NCI-H460 (cell line): ENCODE results near the gene TMEM212. TPM values are rescaled to one million over a fixed set of nuclear protein-coding genes. Genes with fewer than 3 reads are reported as not detected.
"Not testable (repeated sequence)": the region's sequence is repeated elsewhere in the genome, so short reads cannot be mapped to it uniquely, and the experiment has no call there.

Experiments used
- DNase-seq: peaks from one replicate; pipeline ENCODE4 v3.0.0-alpha.2; 2016; ENCODE audit warnings: low read depth; ENCODE audit errors: extremely low read depth
- total RNA-seq: library from RNA; depleted of rRNA; stranded (reverse); fragments of >200 nt; shearing (Covaris generic); gene quantifications from 2 replicates; pipeline ENCODE4 v1.2.3, GENCODE V29; 2014

Gene TMEM212
- total RNA-seq, 1 experiment from 2014 or later = not detected

DNA sequence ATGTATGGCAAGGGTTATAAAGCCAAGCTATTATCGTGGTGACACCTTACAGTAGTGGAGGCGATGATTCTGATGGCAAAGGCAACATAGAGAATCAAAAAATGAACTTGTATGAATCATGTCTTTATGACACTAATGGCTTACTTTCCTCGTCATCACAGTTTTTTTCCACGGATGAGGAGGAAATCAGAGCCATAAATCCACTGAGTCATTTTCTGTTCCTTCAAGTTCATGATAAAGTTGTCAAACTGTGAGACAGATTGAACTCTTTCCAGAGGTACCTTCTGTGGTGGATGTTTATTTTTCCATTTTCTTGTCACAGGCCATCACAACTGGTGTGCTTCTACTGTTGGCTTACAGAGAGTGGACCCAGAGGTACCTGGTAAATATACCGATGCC is 8.5 kb downstream of the TMEM212 start:
- DNase-seq = no peak

DNA sequence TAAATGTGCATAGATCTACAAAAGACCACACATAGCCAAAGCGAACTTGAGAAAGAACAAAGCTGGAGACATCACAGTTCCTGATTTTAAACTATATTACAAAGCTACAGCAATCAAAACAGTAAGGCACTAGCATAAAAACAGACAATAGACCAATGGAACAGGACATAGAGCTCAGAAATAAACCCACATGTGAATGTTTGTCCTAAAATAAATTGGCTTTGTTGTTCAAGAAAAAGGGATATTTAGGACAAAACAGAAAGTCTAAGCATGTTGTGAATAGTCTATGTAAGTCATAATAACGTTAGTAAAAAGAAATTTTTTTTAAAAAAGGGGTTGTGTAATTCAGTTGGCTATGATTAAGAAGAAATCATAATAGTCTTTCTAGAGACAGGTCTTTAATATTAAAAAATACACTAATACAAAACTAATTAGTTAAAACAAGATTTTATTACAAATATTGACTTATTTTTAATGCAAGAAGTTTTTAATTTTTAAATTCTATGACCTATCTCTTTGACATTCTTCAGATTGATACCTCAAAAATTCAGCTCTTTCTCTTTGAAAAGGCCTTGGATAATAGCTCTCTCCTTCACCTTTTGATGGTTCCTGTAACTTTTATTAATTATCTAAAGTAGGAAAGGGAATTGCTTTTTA is 11.6 kb downstream of the TMEM212 start:
- DNase-seq = no peak

DNA sequence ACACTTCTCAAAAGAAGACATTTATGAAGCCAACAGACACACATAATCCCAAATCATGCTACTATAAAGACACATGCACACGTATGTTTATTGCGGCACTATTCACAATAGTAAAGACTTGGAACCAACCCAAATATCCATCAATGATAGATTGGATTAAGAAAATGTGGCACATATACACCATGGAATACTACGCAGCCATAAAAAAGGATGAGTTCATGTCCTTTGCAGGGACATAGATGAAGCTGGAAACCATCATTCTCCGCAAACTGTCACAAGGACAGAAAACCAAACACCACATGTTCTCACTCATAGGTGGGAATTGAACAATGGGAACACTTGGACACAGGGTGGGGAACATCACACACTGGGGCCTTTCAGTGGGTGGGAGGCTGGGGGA is 15.6 kb downstream of the TMEM212 start:
- DNase-seq = not testable (repeated sequence)

DNA sequence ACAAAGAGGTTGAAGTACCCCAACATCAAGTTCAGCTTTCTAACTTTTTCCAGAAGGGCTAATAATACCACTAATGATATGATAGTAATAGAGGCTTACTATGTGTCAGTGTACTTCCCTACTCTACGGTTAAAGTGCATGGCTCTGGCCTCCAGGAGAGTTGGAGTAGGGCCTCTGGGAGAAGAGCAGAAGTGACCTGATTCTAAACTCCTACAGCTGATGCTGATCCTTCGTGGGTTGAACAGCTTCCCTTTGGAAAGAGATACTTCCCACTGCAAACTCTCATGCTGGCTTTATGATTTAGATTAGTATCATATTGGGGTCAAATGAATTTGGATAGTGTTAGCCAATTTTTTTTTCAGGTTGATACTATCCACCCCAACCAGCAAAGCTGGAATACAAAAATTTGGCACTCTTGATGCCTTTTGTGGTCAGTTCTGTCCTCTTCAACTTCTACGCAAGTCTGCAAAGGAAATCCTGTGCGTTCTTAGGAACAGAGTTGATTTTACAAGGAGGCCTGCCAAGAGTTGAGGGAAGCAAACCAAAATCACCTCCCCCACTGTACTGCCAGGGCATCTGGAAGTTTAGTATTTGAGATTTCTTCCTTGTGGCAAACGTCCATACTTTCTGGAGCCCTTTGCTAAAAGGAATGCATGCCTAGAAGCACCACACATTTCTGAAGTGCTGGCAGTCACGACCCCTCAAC is 17.8 kb downstream of the TMEM212 start:
- DNase-seq = no peak

DNA sequence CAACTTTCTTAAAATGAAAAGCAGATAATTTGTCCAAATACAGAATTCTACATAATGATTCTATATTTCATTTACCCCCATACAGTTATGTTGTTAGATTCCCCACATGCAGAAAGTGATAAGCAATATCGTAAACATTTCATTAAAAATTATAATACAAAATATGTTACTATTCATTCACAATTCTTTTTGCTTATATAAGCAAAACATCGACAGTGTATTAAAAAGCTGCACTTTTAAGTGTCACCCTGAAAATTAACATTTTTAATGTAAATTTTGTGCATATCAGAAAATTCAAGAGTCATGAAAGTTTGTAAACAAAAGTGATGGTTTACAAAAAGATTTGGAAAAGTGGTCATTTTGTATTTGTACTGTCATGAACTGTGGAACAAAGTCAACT is 19.2 kb downstream of the TMEM212 start:
- no peak for DNase-seq

DNA sequence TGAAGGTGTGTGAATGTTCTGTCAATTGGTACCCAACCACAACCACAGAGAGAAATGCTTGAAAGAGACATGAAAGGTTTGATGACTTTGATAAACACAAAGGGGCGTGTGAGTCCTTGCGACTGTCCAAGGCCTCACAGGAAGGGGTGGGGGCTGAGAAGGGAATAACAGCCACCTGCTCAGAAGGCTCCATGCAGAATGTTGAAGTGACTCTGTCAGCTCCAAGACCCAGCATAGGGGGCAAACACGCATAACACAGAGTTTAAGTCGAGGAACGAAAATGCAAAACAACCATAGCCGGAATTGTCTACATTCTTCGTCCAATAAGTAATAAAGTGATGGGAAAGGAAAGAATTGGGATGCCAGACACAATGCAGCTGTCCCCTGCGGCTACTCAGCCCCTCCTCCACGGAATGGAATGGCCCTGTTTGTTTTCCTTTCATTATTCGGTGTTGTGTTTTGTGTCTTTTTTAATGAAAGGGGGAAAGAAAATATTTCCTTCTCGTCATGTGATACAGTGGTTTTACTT is 19.9 kb downstream of the TMEM212 start:
- DNase-seq = no peak

DNA sequence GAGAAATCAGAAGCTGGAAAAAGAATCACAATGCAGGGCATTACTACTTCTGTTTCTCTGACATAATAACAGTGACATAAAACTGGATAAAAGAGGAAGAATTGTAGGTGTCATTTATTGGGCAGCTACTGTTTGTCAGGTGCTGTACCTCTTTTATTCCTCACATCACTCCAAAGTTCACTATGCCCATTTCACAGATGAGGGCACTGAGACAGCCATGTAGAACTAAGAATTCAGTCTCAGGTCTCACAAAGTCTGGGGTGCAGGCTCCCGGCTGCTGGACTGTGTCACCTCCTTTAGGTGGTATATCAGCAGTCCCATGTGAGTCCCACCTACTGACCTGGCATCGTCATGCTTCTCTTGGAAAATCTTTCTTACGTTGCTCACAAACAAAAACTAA is 20.8 kb downstream of the TMEM212 start:
- DNase-seq = no peak

DNA sequence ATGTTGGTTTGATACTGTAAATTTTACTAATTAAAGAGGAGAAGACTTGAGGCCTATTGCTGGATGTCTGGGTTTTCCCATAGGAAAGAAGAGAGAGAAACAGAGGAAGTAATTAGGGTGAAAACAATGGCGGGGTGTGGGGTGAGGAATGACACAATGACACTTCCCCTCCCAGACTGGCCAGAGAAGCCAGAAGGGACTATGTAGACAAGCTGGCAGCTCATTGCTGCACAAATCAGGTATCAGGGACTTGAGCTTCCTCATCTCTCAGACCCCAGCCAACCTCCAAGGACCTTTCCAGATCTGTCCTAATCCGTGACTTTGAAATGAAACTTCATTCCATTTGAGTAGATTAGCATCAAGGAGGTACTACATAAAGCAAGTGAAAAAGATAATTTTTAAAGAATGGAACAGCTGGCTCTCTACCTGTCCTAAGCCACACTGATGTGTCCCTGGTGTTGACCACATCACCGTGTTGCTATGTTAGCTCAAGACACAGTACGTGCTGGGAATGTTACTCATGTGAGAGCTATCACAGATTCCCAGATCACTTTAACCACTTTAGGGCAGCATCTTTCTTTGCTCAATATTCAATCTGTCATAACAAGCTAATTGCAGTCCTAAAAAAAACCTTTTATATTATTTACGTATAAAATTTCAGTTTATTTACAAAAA is 22.2 kb downstream of the TMEM212 start:
- DNase-seq = no peak

DNA sequence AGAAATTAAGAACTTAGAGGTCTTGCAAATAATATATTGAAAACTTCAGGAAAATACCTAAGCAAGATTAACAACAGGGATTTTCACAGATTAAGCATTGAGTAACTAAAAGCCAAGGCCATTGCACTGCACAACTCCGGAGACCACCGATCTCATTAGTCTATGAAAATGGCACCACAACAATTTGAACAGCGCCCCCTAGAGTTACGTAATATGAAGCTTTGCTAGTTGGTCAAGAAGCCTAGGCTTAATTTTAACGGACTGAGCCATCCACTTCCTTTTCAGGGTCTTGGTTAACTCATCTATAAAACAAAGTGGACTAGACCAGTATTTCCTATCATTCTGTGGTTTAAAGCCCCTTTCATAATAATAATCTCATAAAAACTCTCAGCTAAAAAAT is 24.8 kb downstream of the TMEM212 start:
- no peak for DNase-seq

DNA sequence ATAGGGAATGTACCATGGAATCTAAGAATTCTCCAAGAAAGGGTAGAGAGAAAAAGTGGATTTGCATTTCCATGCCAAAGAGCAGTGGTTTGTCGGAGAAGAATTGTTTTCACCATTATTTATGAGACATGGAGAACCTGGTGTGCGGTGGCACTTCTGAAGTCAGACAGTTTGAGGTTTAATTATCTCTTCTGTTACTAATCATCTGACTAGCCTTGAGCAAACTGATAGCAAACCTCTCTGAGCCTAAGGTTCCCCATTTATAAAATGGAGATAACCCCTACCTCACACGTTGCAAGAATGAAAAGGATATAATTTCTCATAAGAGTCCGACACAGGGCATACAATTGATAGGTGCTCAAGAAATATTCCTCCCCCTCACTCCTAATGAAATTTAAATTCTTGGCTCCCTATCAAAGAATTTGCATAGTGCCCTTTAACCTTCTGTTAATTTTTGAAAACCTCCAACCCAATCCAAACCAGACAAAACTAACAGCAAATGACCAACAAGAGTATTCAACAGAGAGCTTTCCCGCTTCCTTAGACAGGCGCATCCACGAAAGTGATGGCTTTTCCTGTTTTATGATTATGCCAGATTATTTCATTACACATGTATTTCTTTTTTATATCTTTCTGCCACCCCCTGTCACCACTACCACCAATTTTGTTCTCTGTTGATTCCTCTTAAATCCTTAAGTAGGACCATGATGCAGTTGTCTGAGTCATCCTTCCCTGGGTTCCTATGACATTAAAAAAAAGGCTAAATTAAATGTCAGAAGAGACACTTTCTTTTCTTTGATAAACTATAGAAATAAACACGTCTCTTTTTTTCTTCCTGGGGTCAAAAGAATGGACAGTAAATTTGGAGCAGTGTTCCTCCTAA is 28.5 kb downstream of the TMEM212 start:
- DNase-seq = no peak

DNA sequence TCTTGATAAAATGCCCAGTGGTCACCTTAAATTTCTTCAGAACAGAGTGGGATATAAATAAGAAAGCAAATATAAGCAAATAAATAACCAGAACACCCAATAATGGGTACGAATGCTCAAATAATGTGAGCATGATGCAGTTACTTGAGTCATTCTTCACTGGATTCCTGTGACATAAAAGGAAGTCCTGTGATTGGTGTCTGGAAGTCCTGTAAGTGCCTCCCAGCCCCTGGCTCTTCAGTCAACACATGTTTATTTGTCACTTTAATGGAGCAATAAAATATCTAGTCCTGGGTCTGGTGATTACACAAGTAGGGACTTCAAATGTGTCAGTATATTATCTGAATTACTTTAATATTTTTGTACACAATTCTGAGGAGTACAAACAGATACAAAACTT is 30.4 kb downstream of the TMEM212 start:
- peak; percentile 60 for DNase-seq

DNA sequence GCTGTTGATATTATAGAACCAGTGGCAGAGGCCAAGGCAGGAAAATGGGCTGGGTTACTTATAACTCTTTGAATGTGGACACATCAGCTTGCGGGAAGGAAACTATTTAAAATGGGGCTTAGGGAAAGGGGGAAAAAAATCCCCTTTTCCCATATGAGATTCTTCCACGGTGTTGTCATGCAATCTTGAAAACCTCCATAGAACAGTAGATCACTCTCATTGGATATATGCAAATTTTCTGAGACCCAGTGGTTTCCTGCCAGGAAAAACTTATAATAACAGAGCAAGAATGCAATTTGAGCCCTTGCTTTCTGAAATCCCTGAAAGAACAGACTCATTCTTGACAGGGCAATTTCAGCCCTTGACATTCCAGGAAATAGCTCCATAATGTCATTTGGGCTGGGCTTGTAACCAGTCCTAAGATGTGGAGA is 31.1 kb downstream of the TMEM212 start:
- peak; percentile 78 for DNase-seq

DNA sequence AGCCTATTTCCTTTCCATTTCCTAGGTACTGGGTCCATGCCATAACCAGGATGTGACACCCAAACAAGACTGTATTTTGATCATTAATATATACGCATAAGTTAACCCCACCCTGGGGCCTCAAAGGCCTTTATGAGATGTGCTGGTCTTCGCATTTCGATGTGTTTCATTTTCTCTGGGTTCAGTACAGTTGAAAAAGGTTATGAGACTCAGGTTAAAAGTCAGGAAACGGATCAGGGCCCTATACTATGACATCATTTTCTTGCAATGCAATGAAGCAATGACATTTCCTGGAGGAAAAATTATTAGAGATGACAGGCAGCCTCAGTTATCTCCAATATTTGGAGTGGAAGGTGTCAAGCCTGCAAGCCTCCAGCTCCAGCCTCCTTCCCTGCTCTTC is 31.7 kb downstream of the TMEM212 start:
- DNase-seq = peak; percentile 75

DNA sequence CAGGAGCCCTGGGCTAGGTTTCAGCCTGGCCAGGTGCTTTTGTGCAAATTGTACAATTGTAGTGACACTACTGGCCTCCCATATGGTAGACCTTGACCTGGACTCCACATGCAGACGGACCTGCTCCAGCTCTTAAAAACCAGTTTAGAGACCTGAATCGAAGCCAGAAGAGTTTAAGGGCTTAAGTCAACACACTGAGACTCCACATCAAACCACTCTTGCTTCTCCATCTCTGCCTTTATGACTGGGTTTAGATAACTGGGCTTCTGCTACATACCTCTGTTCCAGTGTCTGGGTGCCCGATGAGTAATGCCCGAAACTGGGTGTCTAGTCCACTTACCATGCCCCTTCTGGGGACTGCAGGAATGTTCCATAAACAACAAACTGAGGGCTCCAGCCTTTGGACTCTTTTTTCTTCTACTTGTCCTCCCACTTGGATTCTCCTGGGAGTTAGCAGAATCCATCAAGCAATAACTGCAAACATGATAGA is 32.8 kb downstream of the TMEM212 start:
- DNase-seq = no peak

DNA sequence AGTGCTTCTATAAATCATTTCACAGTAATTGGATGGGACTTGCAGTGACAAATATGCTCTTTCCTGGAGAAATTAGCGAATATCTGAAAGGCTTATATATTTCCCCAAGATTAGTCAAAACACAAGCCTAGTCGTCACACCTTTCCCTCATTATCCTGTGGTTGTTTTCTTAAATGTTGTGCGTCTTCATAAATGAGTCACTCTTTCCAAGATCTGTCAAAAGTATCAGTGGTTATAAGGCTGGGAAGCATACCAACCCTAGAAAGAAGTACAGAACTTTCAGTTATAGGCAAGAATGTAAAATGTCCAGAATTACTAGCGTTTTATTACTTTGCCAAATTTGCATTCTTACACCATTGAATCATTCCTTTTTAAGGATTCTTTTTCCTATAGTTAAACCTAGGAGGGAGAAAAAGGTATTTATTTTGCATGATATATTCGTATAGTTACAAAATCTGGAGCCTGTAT is 33.6 kb downstream of the TMEM212 start:
- peak; percentile 47 for DNase-seq

DNA sequence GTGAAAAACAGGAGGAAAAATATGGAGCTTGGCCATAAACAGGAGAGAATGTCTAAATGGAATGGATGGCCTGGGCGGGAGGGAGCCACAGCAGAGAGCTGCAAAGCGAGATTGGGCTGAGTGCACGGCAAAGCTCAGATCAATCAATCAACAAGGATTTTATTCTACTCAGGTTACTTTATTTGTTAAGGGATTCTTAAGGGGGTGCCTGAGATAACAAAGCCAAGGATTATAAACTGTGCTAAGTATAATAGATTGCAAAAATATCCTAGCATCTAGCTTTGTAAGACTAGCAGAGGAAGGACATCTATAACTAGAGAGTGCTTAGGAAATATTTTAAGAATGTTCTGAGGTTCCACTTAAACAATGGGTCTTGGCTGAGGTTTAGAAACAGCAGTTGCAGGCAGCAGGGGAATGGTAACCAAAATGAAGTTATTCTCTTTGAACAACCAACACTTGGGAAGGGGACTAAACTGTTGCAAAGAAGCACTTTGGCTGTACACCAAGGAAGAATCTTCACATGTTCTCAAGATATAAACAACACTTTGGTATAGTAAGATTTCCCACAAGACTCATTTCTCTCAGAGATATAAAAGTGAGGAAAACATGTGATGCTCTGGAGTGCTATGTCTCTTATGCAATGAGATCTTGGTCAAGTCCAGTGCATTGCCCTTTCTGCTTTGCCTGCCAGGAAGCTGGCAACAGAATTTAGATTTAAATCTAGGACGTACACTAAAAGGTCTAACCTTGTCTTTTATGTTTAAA is 35.5 kb downstream of the TMEM212 start:
- DNase-seq = no peak

DNA sequence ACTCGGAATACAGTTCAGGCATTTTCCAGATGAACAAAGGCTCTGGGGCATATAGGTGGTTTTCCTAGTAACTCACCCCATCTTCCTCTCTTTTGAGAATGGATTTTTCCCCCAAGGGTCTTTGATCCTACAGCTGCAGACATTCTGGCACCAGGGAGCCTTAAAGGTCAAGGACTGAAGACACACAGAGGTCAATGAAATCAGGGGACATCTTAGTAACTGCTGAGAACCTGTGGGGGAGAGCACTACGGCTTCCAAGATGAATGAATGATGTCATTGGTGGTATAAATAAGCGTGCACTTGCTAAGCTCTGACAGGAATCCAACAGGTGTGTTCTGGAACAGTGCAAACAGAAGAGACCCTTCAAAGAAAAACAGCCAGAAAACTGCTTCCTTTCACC is 36.3 kb downstream of the TMEM212 start:
- no peak for DNase-seq

DNA sequence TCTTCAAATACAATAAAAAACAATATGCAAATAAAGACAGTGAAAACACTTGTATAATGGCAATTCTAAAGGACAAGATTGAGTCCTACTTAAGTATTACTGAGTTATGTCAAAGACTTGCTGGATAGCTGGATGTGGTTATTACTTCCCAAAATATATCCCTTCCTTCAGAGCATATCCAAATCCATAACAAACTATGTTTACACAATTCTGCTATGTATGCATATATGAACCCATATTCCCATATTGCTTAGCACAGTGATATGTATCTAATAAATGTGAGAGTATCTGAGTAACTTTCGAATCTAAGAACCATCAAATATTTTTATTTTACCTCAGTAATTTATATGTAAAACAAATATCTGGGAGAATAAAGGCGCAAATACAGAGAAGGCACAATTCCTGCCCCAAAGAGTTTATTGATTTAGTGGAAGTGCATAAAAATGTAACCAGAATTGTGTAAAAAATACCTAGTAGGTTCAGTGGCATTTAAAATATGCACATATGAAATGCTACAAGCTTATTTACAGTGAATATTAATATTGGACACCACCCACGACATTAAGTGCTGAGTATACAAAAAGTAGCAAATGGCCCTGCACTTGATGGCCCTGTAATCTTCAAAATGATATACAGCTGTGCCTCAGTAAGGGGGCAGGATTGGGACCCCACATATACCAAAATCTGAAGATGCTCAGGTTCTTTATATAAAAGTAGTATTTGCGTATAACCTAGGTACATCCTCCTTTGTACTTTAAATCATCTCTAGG is 37.1 kb downstream of the TMEM212 start:
- no peak for DNase-seq

DNA sequence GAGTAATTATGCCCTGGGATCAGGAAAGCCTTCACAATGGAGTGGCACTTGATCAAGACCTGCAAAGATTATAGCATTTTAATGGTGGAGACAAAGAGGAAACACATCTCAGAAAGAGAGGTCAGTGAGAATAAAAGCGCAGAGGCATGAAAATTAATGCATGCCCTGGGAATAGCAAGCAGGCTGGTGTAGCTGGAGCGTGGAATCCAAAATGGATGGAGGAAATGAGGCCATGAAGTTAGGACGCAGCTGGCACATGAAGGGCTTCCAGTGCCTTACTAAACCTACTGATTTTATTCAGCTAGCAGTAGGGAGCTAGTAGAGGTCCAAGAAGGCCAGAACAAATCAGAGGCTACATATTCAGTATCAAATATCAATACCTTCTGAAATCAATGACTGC is 38.1 kb downstream of the TMEM212 start:
- no peak for DNase-seq
